Measurements from ENCODE around the gene MLLT10.

- TF ChIP-seq CTCF (IDR thresholded peaks at IDR 0.05) = no peak
- TF ChIP-seq POLR2A (IDR thresholded peaks at IDR 0.05) = no peak
- TF ChIP-seq POLR2AphosphoS5 (IDR thresholded peaks at IDR 0.05; ENCODE audit: insufficient read depth in 1 of 2, low read depth in 1 of 2) = no peak
These were observed 22.5 kb downstream of the MLLT10 start for GRCh38 chr10:21556527-21556926.

All from vagina (tissue), 2 donors.